Measurements from ENCODE around the gene USP24.

DNA sequence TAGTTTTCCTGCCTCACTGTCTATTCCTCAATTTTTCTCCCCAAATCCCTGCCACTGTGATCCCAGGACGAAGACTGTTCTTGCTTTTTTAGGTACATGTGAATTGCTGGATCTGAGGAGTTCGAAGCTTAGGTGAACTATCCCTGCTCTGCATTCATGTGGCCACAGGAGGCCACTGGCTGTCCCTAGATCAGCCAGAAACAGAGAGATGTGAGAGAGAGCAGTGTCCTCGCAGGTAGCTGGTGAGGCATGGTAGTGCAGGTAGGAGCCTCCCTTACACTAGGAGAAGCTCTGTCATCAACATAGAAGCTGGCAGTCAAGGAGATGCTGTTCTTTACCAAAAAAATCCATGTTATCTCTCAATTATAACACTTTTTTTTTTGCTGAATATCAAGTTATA is 71.5 kb downstream of the USP24 start:
- TF ChIP-seq, protein P1, sequence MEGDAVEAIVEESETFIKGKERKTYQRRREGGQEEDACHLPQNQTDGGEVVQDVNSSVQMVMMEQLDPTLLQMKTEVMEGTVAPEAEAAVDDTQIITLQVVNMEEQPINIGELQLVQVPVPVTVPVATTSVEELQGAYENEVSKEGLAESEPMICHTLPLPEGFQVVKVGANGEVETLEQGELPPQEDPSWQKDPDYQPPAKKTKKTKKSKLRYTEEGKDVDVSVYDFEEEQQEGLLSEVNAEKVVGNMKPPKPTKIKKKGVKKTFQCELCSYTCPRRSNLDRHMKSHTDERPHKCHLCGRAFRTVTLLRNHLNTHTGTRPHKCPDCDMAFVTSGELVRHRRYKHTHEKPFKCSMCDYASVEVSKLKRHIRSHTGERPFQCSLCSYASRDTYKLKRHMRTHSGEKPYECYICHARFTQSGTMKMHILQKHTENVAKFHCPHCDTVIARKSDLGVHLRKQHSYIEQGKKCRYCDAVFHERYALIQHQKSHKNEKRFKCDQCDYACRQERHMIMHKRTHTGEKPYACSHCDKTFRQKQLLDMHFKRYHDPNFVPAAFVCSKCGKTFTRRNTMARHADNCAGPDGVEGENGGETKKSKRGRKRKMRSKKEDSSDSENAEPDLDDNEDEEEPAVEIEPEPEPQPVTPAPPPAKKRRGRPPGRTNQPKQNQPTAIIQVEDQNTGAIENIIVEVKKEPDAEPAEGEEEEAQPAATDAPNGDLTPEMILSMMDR (IDR thresholded peaks at IDR 0.05) = no peak
- TF ChIP-seq EZH2 (IDR thresholded peaks at IDR 0.05; ENCODE audit: borderline replicate concordance, insufficient read depth, low read depth, low read length, poor library complexity, severe bottlenecking) = no peak

Data from B cell (primary cell).